Esophagus (tissue), 2 donors: ENCODE data around the gene OPCML. TPM values are rescaled to one million over a fixed set of nuclear protein-coding genes. Genes with fewer than 3 reads are reported as not detected.

Experiments used
- H3K27ac ChIP-seq, 2 donors: one replicate each; pipeline ENCODE4 v1.5.1; 2013; ENCODE audit warnings: low read depth in 2 of 2, mild to moderate bottlenecking in 2 of 2, inconsistent platforms in 1 of 2, low read length in 1 of 2, moderate library complexity in 1 of 2
- H3K27me3 ChIP-seq, 2 donors: one replicate each; pipeline ENCODE4 v1.6.1; 2013; ENCODE audit warnings: low read length in 2 of 2, control low read depth in 1 of 2, mild to moderate bottlenecking in 1 of 2; ENCODE audit not compliant: insufficient read depth in 2 of 2, control insufficient read depth in 1 of 2
- H3K36me3 ChIP-seq, 2 donors: one replicate each; pipeline ENCODE4 v1.6.1; 2013; ENCODE audit warnings: low read length in 1 of 2; ENCODE audit not compliant: control insufficient read depth in 2 of 2, insufficient read depth in 2 of 2
- H3K4me1 ChIP-seq, 2 donors: one replicate each; pipeline ENCODE4 v1.6.1; 2013; ENCODE audit warnings: low read length in 1 of 2; ENCODE audit not compliant: control insufficient read depth in 2 of 2, insufficient read depth in 2 of 2
- H3K4me3 ChIP-seq, 2 donors: one replicate each; pipeline ENCODE4 v1.5.1; 2013; ENCODE audit warnings: low read length in 2 of 2, mild to moderate bottlenecking in 2 of 2, low read depth in 1 of 2, moderate library complexity in 1 of 2
- H3K9me3 ChIP-seq, 2 donors: one replicate each; pipeline ENCODE4 v1.6.1; 2013; ENCODE audit warnings: mild to moderate bottlenecking in 2 of 2, low read depth in 1 of 2, low read length in 1 of 2, moderate library complexity in 1 of 2; ENCODE audit not compliant: control insufficient read depth in 2 of 2, insufficient read depth in 1 of 2
- WGBS, 2 donors: extraction: QIAGEN DNeasy Blood & Tissue Kit; methylation state at CpG; one replicate each; pipeline ENCODE4 v1.1.7; 2013; 5-methylcytosine and 5-hydroxymethylcytosine counted together
- polyA plus RNA-seq, 2 donors: library from polyadenylated mRNA; stranded (reverse); fragments of 200-250 nt; gene quantifications; one replicate each; pipeline ENCODE4 v1.2.3, GENCODE V29; 2013
- donor health status: healthy with polysubstance abuse.
- donor health status: Bipolar disorder and iron deficiency.

Gene OPCML
- polyA plus RNA-seq, 2 donors, result 0.04 to 0.05 TPM

DNA sequence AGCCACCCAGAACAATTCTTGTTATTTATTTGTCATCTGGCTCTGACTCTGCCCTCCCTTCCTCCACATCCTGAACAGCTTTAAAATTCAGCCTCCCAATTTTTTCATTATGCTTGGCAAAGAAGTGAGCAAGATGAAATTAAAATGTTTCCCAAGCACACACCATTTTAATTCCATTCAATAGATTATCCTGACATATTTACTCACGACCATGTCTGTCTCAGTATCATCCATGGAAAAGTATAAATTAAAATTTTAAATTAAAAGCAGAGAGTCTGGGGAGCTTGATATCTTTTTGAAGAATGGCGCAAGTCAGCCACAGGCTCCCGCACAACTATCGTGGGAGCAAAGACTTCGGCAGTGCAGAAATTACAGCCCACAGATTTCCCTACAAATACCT is 862.4 kb downstream of the OPCML start:
- Histone ChIP-seq H3K4me3 (no peak overlapping the region), H3K27me3 (no peaks in the 10 kb centered on the region), H3K9me3 (peaks cover 0 to 3% of the 10 kb centered on the region in 2 donors), H3K27ac (no peak overlapping the region), H3K36me3 (no peaks in the 10 kb centered on the region), H3K4me1 (no peaks in the 10 kb centered on the region)
- 83 to 84% methylated on average over 5 of the region's 5 CpGs for WGBS, 2 donors

DNA sequence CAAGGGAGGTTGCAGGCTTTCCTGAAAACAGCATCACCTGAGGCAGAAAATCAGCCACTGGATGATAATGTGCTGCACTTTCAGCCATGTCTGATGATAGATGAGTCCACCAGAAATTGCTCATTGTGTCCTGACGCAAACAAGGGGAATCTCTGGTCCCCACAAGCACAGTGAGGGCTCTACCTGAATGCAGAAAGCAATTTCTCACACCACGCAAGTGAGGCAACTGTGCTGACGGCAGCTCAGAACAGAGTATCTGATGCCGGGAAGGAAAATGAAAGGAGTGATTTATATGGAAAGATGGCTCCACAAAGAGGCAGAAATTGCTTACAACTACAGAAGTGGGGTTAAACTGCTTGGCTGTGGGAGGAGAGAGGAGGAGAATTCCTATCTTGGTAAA is 867.1 kb downstream of the OPCML start:
- H3K4me3 ChIP-seq, result no peak overlapping the region
- no peaks in the 10 kb centered on the region for H3K36me3 ChIP-seq
- H3K27ac ChIP-seq, result no peak overlapping the region
- 85 to 86% methylated on average over 4 of the region's 4 CpGs for WGBS, 2 donors
- peaks cover 0 to 4% of the 10 kb centered on the region in 2 donors for H3K9me3 ChIP-seq
- H3K27me3 ChIP-seq, result no peaks in the 10 kb centered on the region
- no peaks in the 10 kb centered on the region for H3K4me1 ChIP-seq

DNA sequence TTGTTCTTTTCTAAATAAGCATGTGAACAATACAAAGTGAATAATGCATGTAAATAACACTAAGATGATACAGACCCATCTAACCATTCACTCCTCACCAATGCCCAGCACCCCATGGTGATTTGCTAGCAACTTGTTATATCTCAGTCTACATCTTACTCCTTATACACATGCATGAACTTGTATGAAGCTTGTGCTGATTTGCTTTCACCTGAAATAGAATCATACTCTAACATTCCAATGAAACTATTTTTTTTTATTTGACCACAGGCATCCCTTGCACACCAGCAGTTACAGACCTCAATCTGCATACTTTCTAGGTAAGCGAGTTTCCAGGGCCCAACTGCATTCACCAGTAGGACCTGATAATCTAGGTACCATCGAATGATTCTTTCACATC is 873.6 kb downstream of the OPCML start:
- H3K27ac ChIP-seq, result no peak overlapping the region
- WGBS, 2 donors, result 74 to 85% methylated on average over 2 of the region's 2 CpGs
- no peaks in the 10 kb centered on the region for H3K36me3 ChIP-seq
- no peak overlapping the region for H3K4me3 ChIP-seq
- H3K4me1 ChIP-seq, result no peaks in the 10 kb centered on the region
- peaks cover 3 to 9% of the 10 kb centered on the region in 2 donors for H3K9me3 ChIP-seq
- no peaks in the 10 kb centered on the region for H3K27me3 ChIP-seq

DNA sequence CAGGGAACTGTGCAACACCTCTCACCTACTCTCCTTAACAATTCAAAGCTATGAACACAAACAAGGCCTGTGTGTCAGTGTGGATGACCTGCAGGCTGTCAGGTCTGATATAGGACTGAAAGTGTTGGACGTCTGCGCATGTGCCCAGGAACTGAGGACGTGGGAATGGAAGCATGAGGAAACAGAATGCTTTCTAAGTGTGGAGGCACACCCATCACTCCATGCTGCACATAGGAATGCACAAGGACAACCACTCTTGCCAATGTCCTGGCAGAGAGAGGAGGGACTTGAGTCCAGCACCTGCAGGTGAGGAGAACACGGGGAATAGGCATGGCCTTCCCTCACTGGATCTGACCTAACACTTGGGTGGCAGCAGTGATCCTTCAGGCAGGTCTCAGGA is 874.3 kb downstream of the OPCML start:
- Histone ChIP-seq H3K27me3 (no peaks in the 10 kb centered on the region), H3K36me3 (no peaks in the 10 kb centered on the region), H3K27ac (no peak overlapping the region), H3K4me1 (no peaks in the 10 kb centered on the region), H3K9me3 (peaks cover 3 to 9% of the 10 kb centered on the region in 2 donors), H3K4me3 (no peak overlapping the region)
- WGBS, 2 donors, result 80 to 86% methylated on average over 4 of the region's 4 CpGs

DNA sequence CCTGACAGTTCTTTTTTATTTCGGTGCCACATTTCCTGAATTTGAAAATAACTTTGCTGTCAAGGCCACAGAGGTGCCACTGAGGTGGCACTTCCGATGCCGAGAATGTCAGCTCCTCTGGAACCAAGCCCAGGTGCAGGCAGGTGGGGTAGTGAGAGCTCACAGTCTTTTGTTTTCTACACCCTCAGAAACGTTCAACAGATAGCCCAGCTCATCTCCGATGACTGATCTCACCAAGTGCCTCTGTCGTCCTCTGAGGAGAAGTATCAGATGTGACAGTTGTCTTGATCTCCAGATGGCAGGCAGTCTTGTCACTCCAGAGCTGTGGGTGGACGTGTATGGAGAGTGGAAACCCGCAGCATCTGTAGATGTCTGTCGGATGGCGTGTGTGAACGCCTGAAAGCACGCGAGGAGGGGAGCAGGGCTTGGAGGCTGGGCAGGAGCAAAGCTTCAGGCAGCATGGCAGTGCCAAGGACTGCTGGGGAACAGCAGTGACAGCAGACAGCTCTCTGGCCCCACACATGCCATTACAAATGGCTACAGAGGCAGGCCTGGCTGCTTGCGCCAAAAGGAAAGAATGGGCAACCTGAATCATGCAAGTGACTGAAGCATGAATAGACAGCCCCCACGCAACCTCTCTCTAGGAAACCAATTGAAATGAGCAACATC is 877.0 kb downstream of the OPCML start:
- peaks cover 3 to 9% of the 10 kb centered on the region in 2 donors for H3K9me3 ChIP-seq
- H3K27me3 ChIP-seq, result no peaks in the 10 kb centered on the region
- H3K4me3 ChIP-seq, result no peak overlapping the region
- H3K4me1 ChIP-seq, result no peaks in the 10 kb centered on the region
- no peaks in the 10 kb centered on the region for H3K36me3 ChIP-seq
- no peak overlapping the region for H3K27ac ChIP-seq
- WGBS, 2 donors, result 85 to 87% methylated on average over 15 of the region's 15 CpGs

DNA sequence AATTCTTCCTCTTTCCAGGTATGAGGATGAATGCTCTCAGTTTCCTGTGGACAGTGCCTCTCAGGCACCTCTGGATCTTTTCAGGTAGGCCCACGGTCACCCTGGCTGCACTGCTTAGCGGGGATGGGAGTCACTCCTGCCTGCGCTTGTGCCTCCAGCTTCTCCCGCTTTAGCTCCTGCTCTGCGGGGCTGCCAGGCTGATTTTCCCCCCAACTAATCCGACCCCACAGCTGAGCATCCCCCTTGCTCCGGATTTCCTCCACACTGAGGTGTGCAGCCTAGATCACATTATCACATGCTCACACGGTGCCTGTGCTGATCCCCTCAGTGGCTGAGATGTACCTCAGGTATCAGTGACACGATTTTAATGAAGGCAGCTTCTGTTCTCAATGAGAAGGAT is 879.1 kb downstream of the OPCML start:
- Histone ChIP-seq H3K4me3 (no peak overlapping the region), H3K27ac (no peak overlapping the region), H3K4me1 (no peaks in the 10 kb centered on the region), H3K36me3 (no peaks in the 10 kb centered on the region), H3K9me3 (peaks cover 3 to 10% of the 10 kb centered on the region in 2 donors), H3K27me3 (no peaks in the 10 kb centered on the region)
- 84 to 87% methylated on average over 9 of the region's 9 CpGs for WGBS, 2 donors

DNA sequence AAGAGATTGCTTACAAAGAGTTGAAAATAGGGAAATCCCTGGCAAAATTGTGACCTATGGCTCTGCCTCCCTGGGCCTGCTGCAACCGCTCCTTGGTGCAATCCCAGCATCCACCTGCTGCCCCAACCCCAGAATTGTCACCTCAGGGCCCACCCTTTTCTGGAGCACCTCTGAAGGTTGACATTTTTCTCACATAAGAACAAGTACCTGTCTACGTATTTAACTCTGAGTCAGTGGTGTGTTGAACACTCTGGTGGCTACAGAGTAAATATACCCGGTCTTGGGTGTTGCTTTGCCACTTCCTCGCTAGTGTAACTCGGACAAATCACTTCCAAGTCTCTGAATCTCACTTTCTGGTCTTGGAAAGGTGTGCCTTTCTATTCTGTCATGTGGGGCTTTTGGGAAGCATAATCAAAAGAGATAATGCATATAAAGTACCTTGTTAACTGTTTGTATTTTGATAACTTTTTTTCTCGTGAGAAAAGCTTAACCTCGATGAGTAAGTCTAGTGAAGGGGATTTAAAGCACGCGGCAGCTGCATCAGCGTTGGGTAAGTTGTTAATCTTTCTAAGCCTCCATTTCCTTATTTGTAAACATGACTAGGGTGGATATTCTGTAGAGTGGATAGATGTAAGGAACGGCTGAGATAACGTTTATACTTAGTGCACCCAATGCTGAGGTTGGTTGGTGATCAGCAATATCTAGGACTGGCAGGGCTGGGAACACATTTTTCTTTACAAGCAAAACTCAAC is 881.2 kb downstream of the OPCML start:
- Histone ChIP-seq H3K4me3 (no peak overlapping the region), H3K27ac (no peak overlapping the region), H3K27me3 (no peaks in the 10 kb centered on the region), H3K4me1 (no peaks in the 10 kb centered on the region), H3K36me3 (no peaks in the 10 kb centered on the region), H3K9me3 (peaks cover 0 to 7% of the 10 kb centered on the region in 2 donors)
- 72 to 77% methylated on average over 12 of the region's 12 CpGs for WGBS, 2 donors

DNA sequence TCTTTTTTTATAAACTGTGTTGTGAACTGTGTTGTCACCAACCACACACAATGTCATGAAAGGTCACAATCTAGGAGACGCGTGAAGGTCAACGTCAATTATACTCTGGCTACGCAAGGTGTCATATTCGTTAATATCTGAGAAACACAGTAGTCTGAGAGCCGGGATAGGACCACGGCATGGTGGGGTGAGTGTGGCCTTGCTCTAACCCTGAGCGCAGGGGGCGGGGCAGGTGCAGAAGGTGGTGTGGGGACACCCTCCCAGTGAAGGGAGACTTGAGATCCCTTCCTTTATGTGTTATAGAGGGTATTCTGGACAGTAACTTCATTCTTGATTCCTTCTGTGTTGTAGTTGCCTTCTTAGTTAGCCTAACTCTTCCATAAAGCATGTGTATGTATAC is 883.0 kb downstream of the OPCML start:
- Histone ChIP-seq H3K4me3 (no peak overlapping the region), H3K27ac (no peak overlapping the region), H3K27me3 (no peaks in the 10 kb centered on the region), H3K9me3 (peaks cover 0 to 2% of the 10 kb centered on the region in 2 donors), H3K4me1 (no peaks in the 10 kb centered on the region), H3K36me3 (no peaks in the 10 kb centered on the region)
- 93 to 95% methylated on average over 9 of the region's 9 CpGs for WGBS, 2 donors

DNA sequence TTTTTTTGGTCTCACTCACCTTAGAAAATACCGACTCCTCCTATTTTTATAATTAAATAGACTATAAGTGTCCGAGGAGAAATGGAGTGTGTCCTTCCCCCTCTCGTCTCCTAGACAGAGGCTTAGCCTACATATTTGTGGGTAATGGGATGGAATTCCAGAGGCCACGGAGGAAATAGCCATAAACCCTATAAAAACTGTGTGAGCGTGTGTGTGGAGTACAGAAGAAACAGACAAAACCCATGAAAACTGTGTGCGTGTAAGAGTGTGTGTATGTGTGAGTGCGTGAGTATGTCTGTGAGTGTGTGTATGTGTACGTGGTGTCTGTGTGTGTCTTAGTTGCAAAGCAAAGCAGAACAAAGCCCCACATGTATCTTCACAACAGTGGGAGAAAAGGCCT is 883.5 kb downstream of the OPCML start:
- no peaks in the 10 kb centered on the region for H3K36me3 ChIP-seq
- H3K27me3 ChIP-seq, result no peaks in the 10 kb centered on the region
- no peak overlapping the region for H3K27ac ChIP-seq
- peaks cover 0 to 2% of the 10 kb centered on the region in 2 donors for H3K9me3 ChIP-seq
- no peaks in the 10 kb centered on the region for H3K4me1 ChIP-seq
- 87 to 91% methylated on average over 8 of the region's 8 CpGs for WGBS, 2 donors
- H3K4me3 ChIP-seq, result no peak overlapping the region

DNA sequence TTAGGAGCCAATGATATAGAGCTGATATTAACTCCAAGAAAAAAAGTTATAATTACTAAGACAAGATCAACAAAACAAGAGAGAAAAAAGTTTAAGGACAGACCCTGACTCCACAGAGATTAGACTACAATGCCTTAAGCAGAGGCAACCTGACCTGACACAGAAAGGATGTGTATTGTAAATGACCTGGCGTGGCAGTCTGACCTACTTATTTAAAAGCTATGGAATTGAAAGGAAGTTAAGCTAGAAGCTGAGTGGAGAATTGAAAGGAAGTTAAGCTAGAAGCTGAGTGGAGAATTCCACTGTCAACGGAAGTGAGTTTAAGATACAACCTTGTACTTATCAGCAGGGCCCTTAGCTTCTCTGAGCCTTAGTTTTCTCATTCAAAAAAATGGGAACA is 885.4 kb downstream of the OPCML start:
- 70% methylated on average over 2 of the region's 2 CpGs for WGBS, 2 donors

More for the DNA sequence above, 885.4 kb downstream of the OPCML start:
- no peaks in the 10 kb centered on the region for H3K27me3 ChIP-seq
- no peaks in the 10 kb centered on the region for H3K4me1 ChIP-seq
- no peak overlapping the region for H3K4me3 ChIP-seq
- H3K36me3 ChIP-seq, result no peaks in the 10 kb centered on the region
- H3K27ac ChIP-seq, result no peak overlapping the region
- peaks cover 0 to 2% of the 10 kb centered on the region in 2 donors for H3K9me3 ChIP-seq
